ENCODE data around the gene SLC29A4.
"Not testable (repeated sequence)": the region's sequence is repeated elsewhere in the genome, so short reads cannot be mapped to it uniquely, and the experiment has no call there.

DNA sequence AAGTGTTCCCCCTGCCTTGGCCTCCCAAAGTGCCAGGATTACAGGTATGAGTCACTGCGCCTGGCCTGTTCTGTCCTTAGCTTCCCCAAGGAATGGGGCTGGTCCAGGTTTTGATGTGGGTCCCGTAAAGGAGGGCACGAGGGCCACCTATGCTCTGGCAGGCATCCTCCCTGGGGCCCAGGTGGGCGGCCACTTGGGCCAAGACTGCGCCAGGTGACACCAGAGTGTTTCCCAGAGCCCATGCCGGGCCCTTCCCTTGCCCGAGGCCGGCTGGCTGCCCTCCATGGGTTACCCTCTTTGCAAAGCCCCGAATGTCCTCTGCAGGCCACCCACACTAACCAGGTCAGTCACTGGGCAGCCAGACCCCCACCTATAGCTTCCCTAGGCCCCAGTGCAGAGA is 22.3 kb downstream of the SLC29A4 start:
- not testable (repeated sequence) for TF ChIP-seq POLR2AphosphoS5 (IDR thresholded peaks at IDR 0.05; ENCODE audit: insufficient read depth in 1 of 2, low read depth in 1 of 2); POLR2A (IDR thresholded peaks at IDR 0.05)
